NCI-H128 (cell line): Measurements from ENCODE around the gene HS3ST2.
"Not testable (repeated sequence)": the region's sequence is repeated elsewhere in the genome, so short reads cannot be mapped to it uniquely, and the experiment has no call there.

Experiments used
- DNase-seq: peaks from one replicate; lab custom pipeline; 2025; ENCODE audit not compliant: unreplicated experiment; lab: John Stamatoyannopoulos, UW

HS3ST2 gene

GRCh38 chr16:22929461-22929860, 115.5 kb downstream of the HS3ST2 start:
- no peak for DNase-seq

- no peak for DNase-seq
Measured at GRCh38 chr16:22932032-22932771, 118.2 kb downstream of the HS3ST2 start.

- DNase-seq: no peak
Measured at GRCh38 chr16:22933173-22933572, 119.2 kb downstream of the HS3ST2 start.

GRCh38 chr16:22934786-22935185, 120.8 kb downstream of the HS3ST2 start:
- no peak for DNase-seq

GRCh38 chr16:22937169-22937568, 123.2 kb downstream of the HS3ST2 start:
- no peak for DNase-seq

- no peak for DNase-seq
Measured at GRCh38 chr16:22938647-22939046, 124.7 kb downstream of the HS3ST2 start.

- not testable (repeated sequence) for DNase-seq
Measured at GRCh38 chr16:22939744-22940363, 125.9 kb downstream of the HS3ST2 start.

- DNase-seq: no peak
Measured at GRCh38 chr16:22941970-22942501, 128.1 kb downstream of the HS3ST2 start.

- DNase-seq: no peak
Measured at GRCh38 chr16:22942811-22943210, 128.8 kb downstream of the HS3ST2 start.

- no peak for DNase-seq
Measured at GRCh38 chr16:22945361-22945760, 131.4 kb downstream of the HS3ST2 start.

GRCh38 chr16:22946433-22946832, 132.5 kb downstream of the HS3ST2 start:
- no peak for DNase-seq

- no peak for DNase-seq
Measured at GRCh38 chr16:22948058-22948602, 134.2 kb downstream of the HS3ST2 start.

- no peak for DNase-seq
Measured at GRCh38 chr16:22948603-22949368, 134.8 kb downstream of the HS3ST2 start.

- no peak for DNase-seq
Measured at GRCh38 chr16:22955461-22956070, 141.6 kb downstream of the HS3ST2 start.

- DNase-seq: no peak
Measured at GRCh38 chr16:22961206-22961605, 147.2 kb downstream of the HS3ST2 start.

GRCh38 chr16:22962905-22963304, 148.9 kb downstream of the HS3ST2 start:
- no peak for DNase-seq
